Natural killer cell (primary cell): ENCODE results near the gene FBP1. TPM values are rescaled to one million over a fixed set of nuclear protein-coding genes. Genes with fewer than 3 reads are reported as not detected.

Experiments
- ATAC-seq, 3 donors: fragments of 150-1000 bp in 2 of 3; fragments of 200-7000 bp in 1 of 3; cut with Tn5 transposase; 1 replicate in 1 of 3; 2 replicates in 2 of 3; pipeline ENCODE4 v1.10.0; 2021; ENCODE audit warnings: mild to moderate bottlenecking in 2 of 3, moderate library complexity in 2 of 3
- DNase-seq, 2 donors: peaks; one replicate each; pipeline versions ENCODE4 v3.0.0 to v3.0.0-alpha.2; 2013 to 2021; ENCODE audit warnings: mixed read lengths in 1 of 2
- H3K27ac ChIP-seq: one replicate; pipeline ENCODE4 v1.5.1; 2013; ENCODE audit warnings: mild to moderate bottlenecking, low read length
- H3K27me3 ChIP-seq: one replicate; pipeline ENCODE4 v1.6.1; 2013; ENCODE audit warnings: low read length; ENCODE audit not compliant: control insufficient read depth, insufficient read depth
- H3K36me3 ChIP-seq: one replicate; pipeline ENCODE4 v1.6.1; 2013; ENCODE audit warnings: low read length; ENCODE audit not compliant: control insufficient read depth, insufficient read depth
- H3K4me1 ChIP-seq: one replicate; pipeline ENCODE4 v1.6.1; 2013; ENCODE audit warnings: low read length; ENCODE audit not compliant: control insufficient read depth, insufficient read depth
- H3K4me3 ChIP-seq: one replicate; pipeline ENCODE4 v1.5.1; 2013; ENCODE audit warnings: low read length
- H3K9me3 ChIP-seq: one replicate; pipeline ENCODE4 v1.6.1; 2013; ENCODE audit warnings: low read length; ENCODE audit not compliant: control insufficient read depth, insufficient read depth
- H3K27ac Mint-ChIP-seq, 2 donors: one replicate each; pipeline ENCODE4 v1.8.0; 2022; ENCODE audit warnings: mild to moderate bottlenecking in 2 of 2, mixed read lengths in 2 of 2, moderate library complexity in 1 of 2
- H3K27me3 Mint-ChIP-seq, 2 donors: one replicate each; pipeline ENCODE4 v1.8.0; 2022; ENCODE audit warnings: low read depth in 2 of 2, mixed read lengths in 2 of 2
- H3K36me3 Mint-ChIP-seq: one replicate; pipeline ENCODE4 v1.8.0; 2022; ENCODE audit warnings: mixed read lengths
- H3K4me1 Mint-ChIP-seq, 2 donors: one replicate each; pipeline ENCODE4 v1.8.0; 2022; ENCODE audit warnings: mixed read lengths in 2 of 2
- H3K4me3 Mint-ChIP-seq: one replicate; pipeline ENCODE4 v1.8.0; 2022; ENCODE audit warnings: mild to moderate bottlenecking, moderate library complexity, mixed read lengths
- H3K9me3 Mint-ChIP-seq, 2 donors: one replicate each; pipeline ENCODE4 v1.8.0; 2022; ENCODE audit warnings: mixed read lengths in 2 of 2
- CTCF ChIP-seq: fragments of 200-600 bp; IDR thresholded peaks from one replicate; pipeline ENCODE4 v1.8.0; 2022; ENCODE audit warnings: antibody characterized with exemption
- WGBS: methylation state at CpG from one replicate; pipeline ENCODE4 v1.1.7; 2013; ENCODE audit warnings: missing lambda C conversion rate; ENCODE audit not compliant: insufficient coverage; 5-methylcytosine and 5-hydroxymethylcytosine counted together
- intact Hi-C: fragments of 100-400 bp; cut with micrococcal nuclease; formaldehyde crosslinking; loops from one replicate; pipeline ENCODE4 v1.14.2; 2022
- total RNA-seq, 4 donors: library from RNA; stranded (reverse); fragments of 120-200 nt in 1 of 4; gene quantifications; one replicate each; pipeline versions ENCODE4 v1.2.3 to v1.2.4, GENCODE V29; 2013 to 2022

The FBP1 gene
- total RNA-seq, 3 donors from 2014 or later (not counting 1 experiment from before 2014, with no cell fraction given), result 14.0 to 17.0 (median 15.5) TPM

- intact Hi-C loops, result no loop called here
- 94% methylated on average over 24 of the region's 24 CpGs for WGBS
- DNase-seq (no peak), ATAC-seq (no peak)
- H3K36me3 Mint-ChIP-seq, result peaks cover 12% of the 10 kb centered on the region
- Histone ChIP-seq H3K9me3 (no peaks in the 10 kb centered on the region), H3K27ac (no peak overlapping the region), H3K27me3 (no peaks in the 10 kb centered on the region), H3K4me3 (no peak overlapping the region), H3K36me3 (no peaks in the 10 kb centered on the region), H3K4me1 (no peaks in the 10 kb centered on the region)
- H3K27me3 Mint-ChIP-seq, result no peaks in the 10 kb centered on the region
- TF ChIP-seq CTCF, result no peak
- H3K4me3 Mint-ChIP-seq, result no peak overlapping the region
- H3K4me1 Mint-ChIP-seq, result peaks cover 10 to 14% of the 10 kb centered on the region in 2 donors
- no peaks in the 10 kb centered on the region for H3K9me3 Mint-ChIP-seq
- H3K27ac Mint-ChIP-seq, result no peak overlapping the region
These were observed 32.5 kb downstream of the FBP1 start for GRCh38 chr9:94606646-94607422.

- DNase-seq (peak; percentile 33 to 73), ATAC-seq (peak; percentile 64 to 83 (median 69))
- Mint-ChIP-seq H3K27me3 (no peaks in the 10 kb centered on the region), H3K36me3 (peaks cover 12% of the 10 kb centered on the region), H3K9me3 (no peaks in the 10 kb centered on the region), H3K4me3 (no peak overlapping the region), H3K4me1 (peaks cover 6% of the 10 kb centered on the region in 2 donors), H3K27ac (no peak overlapping the region)
- H3K4me1 ChIP-seq, result no peaks in the 10 kb centered on the region
- no peak overlapping the region for H3K4me3 ChIP-seq
- intact Hi-C loops, result no loop called here
- H3K27me3 ChIP-seq, result no peaks in the 10 kb centered on the region
- H3K36me3 ChIP-seq, result no peaks in the 10 kb centered on the region
- H3K27ac ChIP-seq, result no peak overlapping the region
- no peaks in the 10 kb centered on the region for H3K9me3 ChIP-seq
- peak; percentile 50 for TF ChIP-seq CTCF
- WGBS, result 31% methylated on average over 21 of the region's 21 CpGs
These were observed 35.8 kb downstream of the FBP1 start for GRCh38 chr9:94603259-94604160.

- H3K27me3 ChIP-seq, result no peaks in the 10 kb centered on the region
These were observed 36.7 kb downstream of the FBP1 start for GRCh38 chr9:94602666-94603065.

More at GRCh38 chr9:94602666-94603065, 36.7 kb downstream of the FBP1 start:
- H3K27me3 Mint-ChIP-seq, result peaks cover 0 to under 1% of the 10 kb centered on the region in 2 donors
- Histone ChIP-seq H3K4me1 (no peaks in the 10 kb centered on the region), H3K4me3 (no peak overlapping the region), H3K36me3 (no peaks in the 10 kb centered on the region), H3K27ac (no peak overlapping the region), H3K9me3 (no peaks in the 10 kb centered on the region)
- DNase-seq (no peak), ATAC-seq (no peak)
- H3K4me1 Mint-ChIP-seq, result peaks cover 6% of the 10 kb centered on the region in 2 donors
- intact Hi-C loops, result no loop called here
- WGBS, result 92% methylated on average over 5 of the region's 6 CpGs
- H3K36me3 Mint-ChIP-seq, result peaks cover 12% of the 10 kb centered on the region
- H3K27ac Mint-ChIP-seq, result no peak overlapping the region
- H3K9me3 Mint-ChIP-seq, result no peaks in the 10 kb centered on the region
- H3K4me3 Mint-ChIP-seq, result no peak overlapping the region
- TF ChIP-seq CTCF, result no peak
